COLO668 (cell line): Measurements from ENCODE around the gene TJP3.
A peak's percentile ranks its signal among the peaks of the same experiment; 100 is the strongest.

Experiments used
- DNase-seq: peaks from one replicate; lab custom pipeline; 2025; ENCODE audit not compliant: unreplicated experiment; lab: John Stamatoyannopoulos, UW

Gene TJP3

DNA sequence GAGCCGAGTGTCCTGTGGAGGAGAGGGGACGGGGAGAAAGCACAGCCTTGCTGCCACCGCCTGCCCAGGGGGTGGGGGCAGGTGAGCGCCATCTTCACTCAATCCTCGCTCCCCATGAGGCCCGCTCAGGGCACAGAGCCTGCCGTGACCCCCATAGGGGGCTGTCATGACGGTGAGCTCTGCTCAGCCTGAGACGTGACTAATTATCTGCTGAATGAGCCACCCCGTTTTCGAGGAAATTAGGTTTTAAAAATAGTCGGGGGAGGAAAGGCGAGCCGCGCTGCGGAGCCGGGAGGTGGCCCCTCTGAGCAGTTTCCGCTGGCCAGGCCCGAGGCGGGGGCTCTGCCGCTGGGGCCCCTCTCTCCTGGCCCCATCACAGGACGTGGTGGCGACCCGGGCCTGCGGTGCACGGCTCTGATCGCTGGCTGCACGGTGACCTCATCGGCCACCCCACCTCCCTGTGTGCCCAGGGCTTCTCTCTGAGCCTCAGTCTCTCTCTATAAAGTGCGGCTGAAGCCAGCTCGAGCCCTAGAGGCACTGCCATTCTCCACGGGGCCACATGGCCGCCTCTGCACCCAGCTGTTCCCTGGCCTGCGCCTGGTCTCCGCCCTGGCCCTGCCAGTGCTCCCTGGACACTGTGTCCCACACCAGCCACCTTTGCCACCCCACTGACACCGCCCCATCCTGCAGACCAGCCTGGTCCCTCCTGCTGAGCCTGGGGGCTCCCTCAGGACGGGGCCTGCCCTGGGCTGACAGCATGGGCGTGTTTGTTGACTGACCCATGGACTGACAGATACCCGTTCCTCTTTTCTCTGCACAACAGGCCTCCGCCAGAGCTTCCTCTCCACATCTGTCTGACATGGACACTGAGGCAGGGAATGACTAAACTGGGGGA, 36.3 kb upstream of the TJP3 start:
- DNase-seq = no peak

DNA sequence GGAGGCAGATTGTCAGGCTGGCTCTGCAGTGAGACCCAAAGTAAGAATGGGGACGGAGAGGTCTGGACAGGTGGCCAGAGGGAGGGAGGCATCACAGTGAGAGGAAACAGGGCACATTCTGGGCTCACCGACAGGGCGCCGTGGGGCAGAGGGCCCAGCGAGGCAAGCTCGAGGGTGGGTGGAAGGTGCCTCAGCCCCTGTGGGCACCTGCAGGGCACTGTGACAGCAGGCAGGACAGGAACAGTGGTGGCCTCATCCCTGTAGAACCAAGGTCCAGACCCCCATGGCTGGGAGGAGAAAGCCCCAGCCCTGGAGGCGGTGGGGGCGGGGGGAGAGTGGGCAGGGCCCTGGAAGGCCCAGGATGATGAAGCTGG, 35.6 kb upstream of the TJP3 start:
- no peak for DNase-seq

DNA sequence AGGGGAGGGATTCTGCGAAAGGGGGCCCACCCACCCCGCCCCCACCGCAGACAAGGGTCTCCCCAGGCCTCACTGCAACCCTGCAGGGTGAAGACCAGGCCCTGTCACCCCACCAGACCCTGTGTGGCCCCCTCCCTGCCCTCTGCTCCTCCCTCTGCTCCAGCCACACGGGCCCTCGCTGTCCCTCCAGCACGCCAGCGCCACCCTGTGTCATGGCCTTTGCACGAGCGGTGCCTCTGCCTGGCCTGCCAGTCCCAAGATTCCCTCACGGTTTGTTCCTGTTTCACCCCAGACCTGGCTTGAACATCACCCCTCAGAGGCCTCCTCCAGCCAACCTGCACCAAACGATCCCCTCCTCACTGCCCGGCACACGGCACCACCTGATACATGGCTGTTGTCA, 35.2 kb upstream of the TJP3 start:
- no peak for DNase-seq

DNA sequence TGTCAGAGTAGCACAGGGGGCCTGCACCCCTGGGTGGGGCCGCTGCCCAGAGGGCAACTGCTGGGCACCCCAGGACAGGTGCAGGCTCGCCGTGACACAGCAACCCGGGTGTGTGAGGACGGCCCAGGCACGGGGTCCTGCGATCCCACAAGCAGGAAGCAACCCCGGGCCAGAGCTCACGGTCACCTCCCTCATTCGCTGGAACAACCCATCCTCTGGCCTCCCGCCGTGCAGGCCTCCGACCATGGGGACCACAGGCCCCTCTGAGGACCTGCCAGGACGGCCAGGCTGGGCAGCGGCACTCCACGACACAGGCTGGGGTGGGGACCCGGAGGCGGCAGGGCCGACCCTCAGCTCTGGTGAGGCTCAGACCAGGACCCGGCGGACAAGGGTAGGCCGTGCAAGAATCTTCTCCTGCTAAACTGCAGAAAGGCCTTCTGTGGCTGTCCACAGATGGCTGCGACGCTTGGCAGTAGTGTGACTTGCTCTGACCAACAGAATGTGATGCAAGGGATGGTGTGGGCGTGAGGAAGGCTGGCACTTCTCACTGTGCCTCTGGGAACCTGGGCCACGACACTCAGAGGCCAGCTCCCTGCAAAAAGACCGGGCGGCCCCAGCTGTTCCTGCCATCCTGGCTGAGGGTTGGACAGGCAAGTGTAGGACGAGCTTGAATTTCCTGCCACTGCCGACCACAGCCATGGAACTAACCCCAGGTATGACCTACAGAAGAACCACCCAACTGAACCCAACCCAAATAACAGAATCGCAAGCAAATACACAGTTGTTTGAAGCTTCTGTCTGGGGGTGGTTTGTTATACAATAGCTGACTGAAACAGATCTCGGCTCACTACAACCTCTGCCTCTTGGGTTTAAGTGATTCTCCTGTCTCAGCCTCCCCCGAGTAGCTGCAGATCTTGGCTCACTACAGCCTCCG, 34.4 kb upstream of the TJP3 start:
- no peak for DNase-seq

DNA sequence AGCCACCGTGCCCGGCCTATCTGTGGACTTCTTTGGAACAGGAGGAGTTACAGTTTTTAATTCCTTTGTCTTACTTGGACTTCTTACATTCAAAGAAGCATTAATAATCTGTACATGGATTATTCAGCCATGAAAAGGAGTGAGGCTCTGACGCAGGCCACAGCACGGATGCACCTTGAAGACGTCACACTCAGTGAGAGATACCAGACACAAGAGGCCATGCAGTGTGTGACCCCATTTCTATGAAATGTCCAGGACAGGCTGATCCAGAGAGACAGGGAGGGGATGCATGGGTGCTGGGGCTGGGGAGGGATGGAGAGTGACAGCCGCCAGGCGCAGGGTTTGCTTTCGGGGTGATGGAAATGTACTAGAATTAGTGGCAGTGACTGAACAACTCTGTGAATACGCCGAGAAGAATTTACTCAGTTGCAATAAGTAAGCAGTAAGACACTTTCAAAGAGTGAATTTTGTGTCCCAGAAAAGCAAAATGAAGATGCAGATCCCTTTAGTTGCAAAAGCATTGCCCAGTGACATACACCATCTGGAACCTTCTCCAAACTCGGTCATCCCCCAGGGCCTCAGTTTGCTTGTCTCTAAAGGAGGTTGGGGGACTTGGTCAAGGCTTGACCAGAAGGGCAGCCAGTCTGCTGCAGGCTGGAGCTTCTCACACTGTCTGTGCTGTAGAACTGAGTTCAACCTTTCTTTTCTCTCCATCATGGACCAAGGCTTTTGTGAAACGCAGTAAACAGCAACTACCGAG, 33.2 kb upstream of the TJP3 start:
- DNase-seq = no peak

DNA sequence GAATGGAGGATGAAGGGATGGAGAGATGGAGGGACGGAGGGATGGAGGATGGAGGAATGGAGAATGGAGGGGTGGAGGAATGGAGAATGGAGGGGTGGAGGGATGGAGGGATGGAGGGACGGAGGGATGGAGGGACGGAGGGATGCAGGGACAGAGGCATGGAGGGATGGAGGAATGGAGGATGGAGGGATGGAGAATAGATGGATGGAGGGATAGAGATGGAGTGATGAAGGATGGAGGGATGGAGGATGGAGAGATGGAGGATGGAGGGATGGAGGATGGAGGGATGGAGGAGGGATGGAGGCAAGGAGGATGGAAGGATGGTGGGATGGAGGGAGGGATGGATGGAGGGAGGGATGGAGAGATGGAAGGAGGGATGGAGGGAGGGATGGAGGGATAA, 30.0 kb upstream of the TJP3 start:
- no peak for DNase-seq

DNA sequence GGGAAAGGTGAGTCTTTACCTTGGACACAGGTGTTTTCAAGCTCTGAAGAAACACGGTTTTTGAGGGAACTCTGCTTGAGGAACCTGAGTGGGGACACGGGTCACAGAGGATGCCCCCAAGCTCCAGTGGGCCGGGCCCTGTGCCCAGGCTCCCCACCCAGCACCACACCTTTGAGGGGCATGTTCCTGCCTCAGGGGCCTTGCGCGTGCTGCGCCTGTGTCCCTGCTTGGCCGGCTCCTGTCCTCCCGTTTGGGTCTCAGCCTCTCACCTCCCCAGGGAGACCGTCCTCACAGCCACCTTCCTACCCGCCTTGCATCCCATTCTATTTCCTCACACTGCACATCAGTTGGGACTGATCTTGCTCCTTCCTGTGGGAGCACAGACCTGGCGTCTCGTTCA, 29.0 kb upstream of the TJP3 start:
- DNase-seq = no peak

DNA sequence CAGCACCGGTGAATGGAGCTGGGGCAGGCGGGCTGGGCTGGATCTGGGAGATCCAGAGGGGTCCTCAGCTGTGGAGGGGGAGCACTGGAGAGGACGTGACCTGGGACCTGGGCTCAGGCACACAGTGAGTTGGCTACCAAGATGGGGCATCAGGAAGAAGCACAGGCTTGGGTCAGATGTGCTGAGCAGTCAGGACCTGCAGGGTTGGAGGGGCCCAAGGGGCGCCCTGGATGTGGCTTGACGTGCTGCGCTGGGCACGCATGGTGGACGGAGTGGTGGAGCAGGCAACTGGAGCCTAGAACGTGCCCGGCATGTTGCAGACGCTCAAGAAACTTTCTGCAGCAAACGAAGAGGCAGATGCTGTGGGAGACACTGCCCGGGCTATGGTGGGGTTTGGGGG, 28.6 kb upstream of the TJP3 start:
- no peak for DNase-seq

DNA sequence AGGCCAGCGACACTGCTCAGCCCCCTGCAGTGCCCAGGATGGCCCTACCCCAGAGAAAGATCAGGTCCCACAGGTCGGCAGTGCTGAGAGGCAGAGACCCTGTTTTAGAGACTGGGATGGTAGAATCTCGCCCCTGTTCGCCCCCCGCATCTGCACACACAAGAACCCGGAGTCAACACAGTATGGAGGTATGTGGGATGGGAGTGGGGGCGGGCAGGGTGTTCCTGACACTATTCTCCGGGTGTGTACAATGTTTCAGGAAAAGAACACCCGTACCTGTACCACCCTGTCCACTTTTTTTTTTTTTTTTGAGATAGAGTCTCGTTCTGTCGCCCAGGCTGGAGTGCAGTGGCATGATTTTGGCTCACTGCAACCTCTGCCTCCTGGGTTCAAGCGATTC, 27.2 kb upstream of the TJP3 start:
- DNase-seq = no peak

DNA sequence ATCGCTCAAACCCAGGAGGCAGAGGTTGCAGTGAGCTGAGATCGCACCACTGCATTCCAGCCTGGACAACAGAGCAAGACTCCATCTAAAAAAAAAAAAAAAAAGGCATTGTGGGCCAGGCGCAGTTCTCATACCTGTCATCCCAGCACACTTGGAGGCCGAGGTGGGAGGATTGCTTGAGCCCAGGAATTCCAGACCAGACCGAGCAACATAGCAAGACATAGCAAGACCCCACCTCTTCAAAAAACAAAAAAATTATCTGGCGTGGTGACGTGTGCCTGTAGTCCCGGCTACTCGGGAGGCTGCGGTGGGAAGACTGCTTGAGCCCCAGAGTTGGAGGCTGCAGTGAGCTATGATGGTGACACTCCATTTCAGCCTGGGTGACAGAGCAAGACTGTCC, 25.9 kb upstream of the TJP3 start:
- DNase-seq = no peak

DNA sequence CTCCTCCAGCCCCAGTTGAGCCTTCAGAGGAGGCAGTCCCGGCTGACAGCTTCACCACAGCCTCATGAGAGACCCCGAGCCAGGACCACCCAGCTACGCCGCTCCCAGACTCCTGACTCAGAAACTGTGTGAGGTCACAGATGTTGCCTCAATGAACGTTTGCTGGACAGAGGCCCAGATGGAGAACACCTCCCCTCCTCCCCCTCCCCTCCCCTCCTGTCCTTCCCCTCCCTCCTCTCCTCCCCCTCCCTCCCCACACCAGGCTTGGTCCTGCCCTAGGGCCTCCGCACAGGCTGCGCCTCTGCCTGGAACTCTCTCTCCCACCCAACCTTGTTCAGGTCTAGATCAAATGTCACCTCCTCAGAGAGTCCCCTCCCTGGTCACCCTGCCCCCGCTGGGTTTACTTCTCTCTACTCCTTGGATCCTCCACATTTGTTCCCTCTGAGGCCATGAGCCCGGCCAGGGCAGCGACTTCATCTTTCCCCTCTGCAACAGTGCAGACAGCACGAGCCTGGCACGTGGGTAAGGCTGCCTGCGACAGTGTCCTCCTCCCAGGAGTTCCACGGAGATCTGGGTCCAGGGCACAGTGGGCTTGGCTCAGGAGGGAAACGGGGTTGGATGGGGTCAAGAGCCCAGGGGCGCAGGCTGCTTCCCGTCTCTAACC, 25.3 kb upstream of the TJP3 start:
- no peak for DNase-seq

DNA sequence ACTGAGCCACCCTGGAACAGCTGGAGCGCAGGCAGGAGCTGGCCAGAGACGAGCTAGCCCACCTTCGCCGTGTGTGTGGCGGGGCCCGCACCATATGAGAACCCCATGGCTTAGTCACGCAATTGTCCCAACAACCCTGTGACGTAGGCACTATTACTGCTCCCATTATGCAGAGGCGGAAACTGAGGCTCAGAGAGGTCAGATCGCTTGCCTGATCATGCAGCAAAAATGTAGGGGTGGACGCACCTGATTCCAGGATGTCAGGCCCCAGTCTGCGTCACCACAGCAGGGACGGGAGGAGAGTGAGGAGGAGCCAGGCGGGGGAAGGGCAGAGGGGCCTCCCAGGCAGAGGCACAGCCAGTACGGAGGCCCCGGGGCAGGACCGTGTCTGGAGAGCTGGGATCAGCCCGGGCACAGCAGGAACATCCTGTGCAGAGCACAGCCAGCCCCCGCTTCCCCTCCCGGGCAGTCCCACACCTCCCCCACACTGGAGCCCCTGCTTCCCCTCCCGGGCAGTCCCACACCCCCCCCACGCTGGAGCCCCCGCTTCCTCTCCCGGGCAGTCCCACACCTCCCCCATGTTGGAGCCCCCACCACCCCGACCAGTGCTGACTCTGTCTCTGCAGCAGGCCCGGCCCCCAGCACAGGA, 24.7 kb upstream of the TJP3 start:
- no peak for DNase-seq

DNA sequence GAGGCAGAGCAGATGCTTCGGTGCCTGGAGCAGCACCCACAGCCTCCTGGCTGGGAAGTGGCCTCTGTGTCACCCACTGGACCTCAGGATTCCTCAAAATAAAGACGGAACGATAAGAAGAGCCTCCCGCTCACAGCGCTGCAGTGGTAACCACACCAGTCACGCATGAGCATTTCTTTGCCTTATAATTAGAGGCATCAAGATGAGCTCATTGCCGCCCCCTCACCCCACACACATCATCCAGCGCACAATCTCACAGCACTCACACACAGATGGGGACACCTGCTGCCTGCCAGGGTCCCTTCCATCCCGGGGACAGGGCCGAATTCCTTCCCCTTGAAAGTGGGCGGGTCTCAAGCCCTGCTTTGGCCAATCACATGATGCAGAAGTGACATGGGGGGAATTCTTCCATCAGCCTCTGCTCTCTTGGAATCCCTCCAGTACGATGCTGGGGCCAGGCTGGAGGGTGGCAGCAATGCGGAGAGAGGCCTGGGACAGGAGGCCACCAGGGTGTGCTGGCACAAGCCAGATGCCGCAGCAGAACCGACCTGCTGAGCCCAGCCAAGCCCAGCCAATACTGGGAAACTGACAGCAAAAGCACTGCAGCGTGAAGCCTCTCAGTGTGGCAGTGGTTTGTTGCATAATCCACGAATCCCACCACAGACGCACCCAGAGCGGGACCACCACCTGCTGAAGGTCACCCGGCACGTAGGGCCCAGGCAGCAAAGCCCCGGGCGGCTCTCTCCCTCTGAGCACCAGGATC, 23.9 kb upstream of the TJP3 start:
- DNase-seq = no peak

DNA sequence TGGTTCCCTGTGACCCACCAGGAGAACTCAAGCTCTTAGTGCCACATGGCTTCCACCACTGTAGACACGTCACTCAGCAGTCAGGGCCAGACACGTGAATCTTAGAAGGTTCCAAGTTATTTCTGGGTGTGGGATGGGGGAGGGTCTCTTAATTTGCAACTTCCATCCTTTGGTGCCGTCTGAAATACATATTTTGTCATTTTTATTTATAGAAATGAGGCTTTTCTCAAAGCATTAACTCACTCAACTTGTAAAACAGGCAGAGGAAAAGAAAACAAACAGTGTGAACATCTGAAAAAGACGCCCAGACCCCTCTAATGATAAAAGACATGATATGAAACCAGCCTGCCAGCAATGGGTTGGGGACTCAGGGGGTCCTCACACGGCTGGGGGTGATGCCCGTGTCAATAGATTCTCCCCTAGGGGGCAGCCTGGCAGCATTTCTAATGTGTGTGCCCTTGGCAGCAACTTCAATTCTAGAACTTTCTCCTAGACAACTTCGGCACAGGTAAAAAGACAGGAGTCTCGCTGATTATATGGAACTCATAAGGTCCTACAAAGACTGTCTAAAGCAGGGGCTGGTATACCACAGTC, 23.3 kb upstream of the TJP3 start:
- no peak for DNase-seq

DNA sequence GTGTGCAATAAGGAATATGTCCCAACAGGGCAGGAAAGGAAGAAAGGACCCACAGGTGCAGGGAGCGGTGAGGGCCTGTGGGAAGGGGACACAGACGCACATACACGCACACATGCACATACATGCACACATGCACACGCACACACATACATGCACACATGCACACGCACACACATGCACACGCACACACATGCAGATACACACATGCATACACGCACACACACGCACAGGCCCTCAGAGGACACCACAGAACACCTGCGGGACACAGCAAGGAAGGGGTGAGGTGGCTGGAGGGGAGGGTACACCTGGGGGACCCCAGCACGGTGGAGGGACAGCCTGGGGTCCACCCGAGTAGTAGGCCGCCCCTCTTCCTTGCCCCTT, 20.8 kb upstream of the TJP3 start:
- DNase-seq = no peak

DNA sequence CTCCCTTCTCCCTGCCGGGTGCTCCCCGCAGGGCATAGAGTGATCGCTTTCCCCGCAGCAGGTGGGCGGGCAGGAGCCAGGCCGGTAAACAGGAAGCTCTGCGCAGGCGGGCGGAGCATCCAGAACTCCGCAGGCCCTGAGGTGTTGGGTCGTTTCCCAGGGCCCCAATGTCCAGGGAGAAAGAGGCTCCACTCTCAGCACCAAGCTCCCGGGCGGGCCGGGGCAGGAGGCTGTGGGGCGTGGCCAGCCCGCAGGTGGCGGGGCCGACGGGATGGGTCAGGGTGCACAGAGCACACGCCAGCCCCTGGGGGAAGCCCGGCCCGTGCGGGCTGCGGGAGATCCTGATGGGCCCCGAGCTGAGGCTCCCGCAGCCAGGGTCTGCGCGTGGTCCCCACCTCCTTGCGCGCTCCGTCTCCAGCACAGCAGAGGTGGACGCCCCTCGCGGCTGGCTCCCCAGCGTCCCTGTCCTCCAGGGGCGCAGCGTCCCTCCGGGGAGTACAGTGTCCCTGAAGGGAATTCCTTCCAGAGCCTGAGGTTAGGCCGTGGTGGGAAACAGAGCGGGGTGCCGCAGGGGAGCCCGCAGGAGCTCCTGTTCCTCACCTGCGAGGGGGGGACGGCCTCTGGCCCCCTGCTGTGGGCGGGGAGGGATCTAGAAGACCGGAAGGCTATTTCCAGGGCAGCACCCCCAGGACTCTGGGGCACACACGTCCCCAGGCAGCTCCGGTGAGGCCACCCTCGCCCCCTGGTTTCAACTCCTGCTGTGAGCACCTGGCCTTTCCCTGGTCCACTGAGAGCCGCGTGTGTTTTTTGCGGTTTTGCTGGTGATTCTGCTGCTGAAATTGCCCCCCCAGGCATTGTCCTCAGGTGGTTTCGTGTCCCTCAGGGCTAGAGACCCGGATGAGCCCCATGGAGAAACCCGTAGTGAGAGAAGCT, 20.1 kb upstream of the TJP3 start:
- peak; percentile 83 for DNase-seq

DNA sequence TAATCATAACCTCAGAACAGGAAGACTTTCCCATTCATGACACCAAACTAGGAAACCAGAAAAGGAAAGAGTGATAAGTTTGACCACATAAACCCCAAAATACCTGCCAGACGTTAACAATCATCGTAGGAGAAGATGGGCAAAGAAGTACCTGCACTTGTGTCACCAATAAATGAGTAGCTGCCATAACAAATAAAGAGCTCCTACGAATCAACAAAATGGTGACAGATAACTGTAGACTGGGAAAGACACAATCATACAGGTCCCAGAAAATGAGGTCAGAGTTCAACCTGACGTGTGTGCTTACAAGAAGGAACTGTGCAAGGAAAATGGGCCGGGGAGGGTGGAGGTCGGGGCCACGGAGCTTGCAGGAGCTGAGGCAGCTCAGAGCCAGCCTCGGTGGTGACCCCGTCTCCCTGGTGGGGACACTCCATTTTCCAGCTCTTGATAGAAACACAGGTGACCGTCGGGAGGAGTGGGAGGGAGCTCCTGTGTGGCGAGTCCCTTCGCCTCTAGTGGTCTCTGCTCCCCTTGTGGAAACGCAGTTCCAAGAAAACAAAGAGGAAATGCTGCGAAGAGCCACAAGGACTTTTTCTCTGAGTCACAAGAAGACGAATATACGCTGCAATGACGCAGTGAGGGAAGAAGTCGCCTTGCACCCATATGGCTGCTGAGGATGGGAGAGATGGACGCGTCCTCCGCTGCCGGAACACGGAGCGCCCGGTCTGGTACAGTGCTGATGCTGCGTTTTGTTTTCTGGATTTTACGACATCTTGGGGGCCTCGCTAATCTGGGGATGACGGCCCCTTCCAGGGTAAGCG, 17.4 kb upstream of the TJP3 start:
- no peak for DNase-seq

DNA sequence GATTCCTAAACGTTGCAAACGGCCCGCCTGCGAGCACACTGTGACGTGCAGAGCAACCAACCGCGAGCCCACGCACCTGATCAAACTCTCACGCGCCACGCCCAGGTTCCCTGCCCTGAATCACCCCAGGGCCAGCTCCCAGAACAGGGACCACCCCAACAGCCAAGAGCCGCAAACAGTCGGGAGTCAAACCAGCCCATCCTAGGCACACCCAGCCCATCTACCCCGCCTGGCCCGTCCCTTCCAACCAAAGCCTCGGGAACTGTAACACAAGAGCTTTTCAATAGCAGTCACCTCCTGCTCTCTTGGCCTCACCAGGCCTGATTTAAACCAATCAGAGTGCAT, 16.8 kb upstream of the TJP3 start:
- DNase-seq = no peak
